Liver (tissue), 9 donors: ENCODE results near the gene KCTD4. TPM values are rescaled to one million over a fixed set of nuclear protein-coding genes. Genes with fewer than 3 reads are reported as not detected.

Source experiments
- DNase-seq: peaks from one replicate; pipeline ENCODE4 v3.0.0-alpha.2; 2017; ENCODE audit warnings: low spot score
- H3K27ac ChIP-seq, 2 donors: one replicate each; pipeline ENCODE4 v1.7.0; 2013; ENCODE audit warnings: inconsistent platforms in 2 of 2, low read length in 2 of 2, control low read depth in 1 of 2, low read depth in 1 of 2, mild to moderate bottlenecking in 1 of 2
- H3K27me3 ChIP-seq, 4 donors: one replicate each; pipeline versions ENCODE4 v1.6.1 to v1.7.0; 2013; ENCODE audit warnings: low read length in 3 of 4, inconsistent platforms in 1 of 4, mild to moderate bottlenecking in 1 of 4, moderate library complexity in 1 of 4; ENCODE audit not compliant: control insufficient read depth in 4 of 4, insufficient read depth in 4 of 4
- H3K36me3 ChIP-seq, 4 donors: one replicate each; pipeline versions ENCODE4 v1.6.1 to v1.7.0; 2013; ENCODE audit warnings: low read length in 3 of 4, mild to moderate bottlenecking in 3 of 4, low read depth in 1 of 4, moderate library complexity in 1 of 4; ENCODE audit not compliant: control insufficient read depth in 4 of 4, insufficient read depth in 3 of 4
- H3K4me1 ChIP-seq, 4 donors: one replicate each; pipeline versions ENCODE4 v1.6.1 to v1.7.0; 2013; ENCODE audit warnings: low read length in 3 of 4, mild to moderate bottlenecking in 3 of 4, moderate library complexity in 1 of 4; ENCODE audit not compliant: control insufficient read depth in 4 of 4, insufficient read depth in 4 of 4
- H3K4me3 ChIP-seq, 3 donors: one replicate each; pipeline versions ENCODE4 v1.6.1 to v1.7.0; 2013; ENCODE audit warnings: low read length in 3 of 3, control low read depth in 1 of 3, low read depth in 1 of 3, mild to moderate bottlenecking in 1 of 3
- H3K9ac ChIP-seq, 2 donors: one replicate each; pipeline ENCODE4 v1.7.0; 2013; ENCODE audit warnings: low read length in 2 of 2, mild to moderate bottlenecking in 2 of 2, moderate library complexity in 2 of 2, control low read depth in 1 of 2, low read depth in 1 of 2
- H3K9me3 ChIP-seq, 4 donors: one replicate each; pipeline versions ENCODE4 v1.6.1 to v1.7.0; 2013; ENCODE audit warnings: low read length in 3 of 4; ENCODE audit not compliant: control insufficient read depth in 4 of 4
- EGR1 ChIP-seq, 2 donors: IDR thresholded peaks; 2 replicates each; pipeline ENCODE4 v1.6.1; 2016 to 2018; ENCODE audit warnings: antibody characterized with exemption in 2 of 2, low read depth in 2 of 2
- FOXA1 ChIP-seq: IDR thresholded peaks from 2 replicates; pipeline ENCODE4 v1.6.1; 2016; ENCODE audit warnings: antibody characterized with exemption
- FOXA2 ChIP-seq: IDR thresholded peaks from 2 replicates; pipeline ENCODE4 v1.6.1; 2016; ENCODE audit warnings: antibody characterized with exemption
- GABPA ChIP-seq, 2 donors: IDR thresholded peaks in 1 of 2; conservative IDR thresholded peaks in 1 of 2; 2 replicates each; pipeline ENCODE4 v1.6.1; 2016; ENCODE audit warnings: antibody characterized with exemption in 2 of 2, mild to moderate bottlenecking in 1 of 2, moderate library complexity in 1 of 2
- HNF4A ChIP-seq, 2 donors: conservative IDR thresholded peaks; 2 replicates each; pipeline ENCODE4 v1.6.1; 2016; ENCODE audit warnings: antibody characterized with exemption in 2 of 2, mild to moderate bottlenecking in 2 of 2
- HNF4G ChIP-seq: IDR thresholded peaks from 2 replicates; pipeline ENCODE4 v1.6.1; 2016; ENCODE audit warnings: antibody characterized with exemption
- JUND ChIP-seq, 2 donors: IDR thresholded peaks; 2 replicates each; pipeline ENCODE4 v1.6.1; 2016; ENCODE audit warnings: antibody characterized with exemption in 2 of 2
- NR2F2 ChIP-seq: IDR thresholded peaks from 2 replicates; pipeline ENCODE4 v1.6.1; 2016; ENCODE audit warnings: antibody characterized with exemption
- RAD21 ChIP-seq, 2 donors: IDR thresholded peaks; 2 replicates each; pipeline ENCODE4 v1.6.1; 2016; ENCODE audit warnings: antibody characterized with exemption in 2 of 2, mild to moderate bottlenecking in 2 of 2
- RXRA ChIP-seq, 2 donors: IDR thresholded peaks; 2 replicates each; pipeline ENCODE4 v1.6.1; 2017 to 2018; ENCODE audit warnings: antibody characterized with exemption in 2 of 2, mild to moderate bottlenecking in 1 of 2
- SP1 ChIP-seq: IDR thresholded peaks from 2 replicates; pipeline ENCODE4 v1.6.1; 2018; ENCODE audit warnings: antibody characterized with exemption, mild to moderate bottlenecking
- TAF1 ChIP-seq: conservative IDR thresholded peaks from 2 replicates; pipeline ENCODE4 v1.6.1; 2016; ENCODE audit warnings: antibody characterized with exemption, mild to moderate bottlenecking
- YY1 ChIP-seq: IDR thresholded peaks from 2 replicates; pipeline ENCODE4 v1.6.1; 2016; ENCODE audit warnings: antibody characterized with exemption, mild to moderate bottlenecking
- WGBS: extraction: QIAGEN DNeasy Blood & Tissue Kit; methylation state at CpG from one replicate; pipeline ENCODE4 v1.1.7; 2013; 5-methylcytosine and 5-hydroxymethylcytosine counted together
- polyA plus RNA-seq, 2 donors: library from polyadenylated mRNA; stranded (reverse) in 1 of 2; unstranded in 1 of 2; fragments of 200-250 nt in 1 of 2; fragments of >200 nt in 1 of 2; fragmentation: Nextera tagmentation in 1 of 2; extraction: Ambion mirVana in 1 of 2; gene quantifications; one replicate each; pipeline versions ENCODE4 v1.2.1 to v1.2.3, GENCODE V29; 2013 to 2015
- total RNA-seq, 2 donors: library from RNA; depleted of rRNA; stranded (reverse); fragments of >200 nt; gene quantifications; one replicate each; pipeline ENCODE4 v1.2.3, GENCODE V29; 2014
- TF ChIP-seq, protein P1 (sequence below): IDR thresholded peaks from 2 replicates; pipeline ENCODE4 v1.6.1; 2016; ENCODE audit warnings: antibody characterized with exemption
- TF ChIP-seq, protein P2 (sequence below): IDR thresholded peaks from 2 replicates; pipeline ENCODE4 v1.6.1; 2016; ENCODE audit warnings: antibody characterized with exemption
- TF ChIP-seq, protein P3 (sequence below): IDR thresholded peaks from 2 replicates; pipeline ENCODE4 v1.6.1; 2016; ENCODE audit warnings: antibody characterized with exemption, mild to moderate bottlenecking
- TF ChIP-seq, protein P4 (sequence below): fragments of 150-350 bp; IDR thresholded peaks from 2 replicates; pipeline ENCODE4 v1.5.1; 2017; ENCODE audit warnings: improper control_type of control experiment, low read depth, low read length; ENCODE audit not compliant: missing input control
- TF ChIP-seq, protein P5 (sequence below): IDR thresholded peaks from 2 replicates; pipeline ENCODE4 v1.6.1; 2016; ENCODE audit warnings: antibody characterized with exemption
- donor health status: healthy.
- donor health status: healthy.
- donor health status: healthy.
- donor health status: healthy.
- donor health status: healthy.

Gene KCTD4
- total and polyA plus RNA-seq, 4 donors = 0.19 TPM; not detected in 3

DNA sequence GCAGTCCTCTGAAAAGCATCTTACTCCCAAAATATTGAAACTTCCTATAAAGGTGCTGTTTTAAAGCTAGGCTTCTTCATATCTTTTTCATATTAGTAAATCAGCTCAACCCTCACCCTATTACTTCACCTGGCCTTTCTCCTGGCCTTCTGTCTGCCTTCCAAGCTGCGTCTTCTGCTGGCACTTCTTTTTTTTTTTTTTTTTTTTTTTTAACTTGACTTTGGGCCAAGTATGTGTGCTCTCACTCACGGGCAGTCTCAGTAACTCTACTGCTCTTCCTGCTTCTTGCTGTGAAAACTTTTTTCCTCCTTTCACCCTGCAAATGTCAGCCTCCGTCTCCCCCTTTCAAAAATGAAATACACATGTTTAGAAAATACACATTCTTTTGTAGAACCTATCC is 41.2 kb upstream of the KCTD4 start:
- no peaks in the 10 kb centered on the region for H3K9me3 ChIP-seq
- TF ChIP-seq HNF4A (conservative IDR thresholded peaks at IDR 0.05) (peak; percentile 13 to 44), RXRA (IDR thresholded peaks at IDR 0.05) (peak in 1 of 2 donors; percentile 39), TAF1 (no peak), RAD21 (IDR thresholded peaks at IDR 0.05) (peak in 1 of 2 donors; percentile 14), JUND (IDR thresholded peaks at IDR 0.05) (peak in 1 of 2 donors; percentile 19)
- H3K27ac ChIP-seq = no peak overlapping the region
- WGBS = 15% methylated on average over 3 of the region's 3 CpGs
- H3K36me3 ChIP-seq = peaks cover 0 to 2% (median 0%) of the 10 kb centered on the region in 4 donors
- H3K9ac ChIP-seq = no peak overlapping the region
- H3K4me3 ChIP-seq = no peak overlapping the region
- no peaks in the 10 kb centered on the region for H3K27me3 ChIP-seq
- DNase-seq = no peak
- peaks cover 0 to 17% (median 10%) of the 10 kb centered on the region in 4 donors for H3K4me1 ChIP-seq

DNA sequence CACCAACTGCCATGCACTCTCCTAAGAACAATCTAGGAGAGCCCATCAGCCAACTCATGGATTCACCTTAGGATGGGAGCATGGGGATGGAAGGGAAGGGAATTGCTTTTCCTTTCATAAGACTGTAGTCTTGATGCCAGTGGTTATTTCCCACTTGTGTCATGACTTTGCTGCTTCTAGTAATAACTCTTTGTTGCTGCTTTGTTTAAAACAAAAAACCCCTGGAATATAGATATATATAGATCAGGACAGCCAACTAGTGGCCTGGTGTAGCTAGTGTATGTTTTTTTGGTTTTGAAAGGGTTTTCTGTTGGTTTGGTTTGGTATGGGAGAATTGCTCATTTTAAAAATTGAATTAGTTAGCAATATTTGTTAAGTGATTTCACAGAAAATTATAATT is 39.3 kb upstream of the KCTD4 start:
- Histone ChIP-seq H3K4me3 (no peak overlapping the region), H3K36me3 (no peaks in the 10 kb centered on the region), H3K27me3 (no peaks in the 10 kb centered on the region), H3K9ac (no peak overlapping the region), H3K27ac (no peak overlapping the region), H3K9me3 (no peaks in the 10 kb centered on the region), H3K4me1 (peaks cover 0 to 17% (median 10%) of the 10 kb centered on the region in 4 donors)
- no peak for DNase-seq
- TF ChIP-seq TAF1 = no peak
- TF ChIP-seq FOXA2 = no peak
- no peak for TF ChIP-seq EGR1 (IDR thresholded peaks at IDR 0.05; ENCODE audit: low read depth in 2 of 2)
- no peak for TF ChIP-seq RAD21 (IDR thresholded peaks at IDR 0.05)
- TF ChIP-seq, protein P1, sequence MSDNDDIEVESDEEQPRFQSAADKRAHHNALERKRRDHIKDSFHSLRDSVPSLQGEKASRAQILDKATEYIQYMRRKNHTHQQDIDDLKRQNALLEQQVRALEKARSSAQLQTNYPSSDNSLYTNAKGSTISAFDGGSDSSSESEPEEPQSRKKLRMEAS = no peak
- TF ChIP-seq JUND (IDR thresholded peaks at IDR 0.05) = no peak
- TF ChIP-seq RXRA (IDR thresholded peaks at IDR 0.05) = no peak
- TF ChIP-seq, protein P2, sequence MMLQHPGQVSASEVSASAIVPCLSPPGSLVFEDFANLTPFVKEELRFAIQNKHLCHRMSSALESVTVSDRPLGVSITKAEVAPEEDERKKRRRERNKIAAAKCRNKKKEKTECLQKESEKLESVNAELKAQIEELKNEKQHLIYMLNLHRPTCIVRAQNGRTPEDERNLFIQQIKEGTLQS = no peak

DNA sequence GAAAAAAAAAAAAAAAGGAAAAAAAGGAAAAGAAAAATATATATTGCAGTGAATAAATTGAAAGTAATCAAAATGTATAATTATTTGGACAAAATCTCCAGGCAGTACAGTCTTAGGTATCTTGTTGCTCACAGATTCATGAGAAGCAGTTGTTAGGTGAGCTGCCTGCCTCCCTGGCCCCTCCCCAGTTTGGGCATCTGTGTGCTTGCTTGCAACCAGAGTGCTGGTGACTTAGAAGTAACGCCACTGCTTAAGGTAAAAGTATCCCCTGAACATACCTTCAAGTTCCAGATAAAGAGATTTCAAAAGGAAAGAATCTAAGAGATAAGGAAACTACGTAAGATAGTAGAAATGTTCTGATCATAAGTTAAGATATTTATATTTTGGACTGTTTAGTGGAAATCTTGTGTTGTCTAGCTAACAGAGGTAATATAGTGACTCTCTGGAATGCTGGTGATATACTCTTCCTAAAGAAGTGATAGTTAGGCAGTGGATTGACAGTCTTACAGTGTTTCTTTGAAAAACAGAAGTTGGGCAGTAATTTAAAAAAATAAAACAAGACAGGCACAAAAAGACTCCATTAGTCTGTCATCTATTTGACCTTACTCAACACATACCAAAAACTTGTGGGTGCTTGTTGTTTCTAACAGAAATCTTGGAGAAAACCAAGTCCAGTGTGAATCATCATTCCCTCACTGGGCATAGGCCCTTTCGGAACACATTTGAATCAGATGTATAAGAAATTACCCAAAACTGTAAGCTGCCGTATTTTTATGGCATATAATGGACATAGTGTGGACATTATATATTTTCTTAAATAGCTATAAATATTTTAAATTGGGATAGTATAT is 38.3 kb upstream of the KCTD4 start:
- DNase-seq = no peak
- TF ChIP-seq NR2F2 (no peak), RXRA (IDR thresholded peaks at IDR 0.05) (no peak), JUND (IDR thresholded peaks at IDR 0.05) (no peak), SP1 (no peak), HNF4G (no peak), FOXA1 (no peak), EGR1 (IDR thresholded peaks at IDR 0.05; ENCODE audit: low read depth in 2 of 2) (no peak), RAD21 (IDR thresholded peaks at IDR 0.05) (no peak), GABPA (IDR thresholded peaks at IDR 0.05 in 1 of 2, conservative IDR thresholded peaks at IDR 0.05 in 1 of 2) (no peak), YY1 (no peak), HNF4A (conservative IDR thresholded peaks at IDR 0.05) (no peak), TAF1 (no peak), FOXA2 (no peak)
- TF ChIP-seq, protein P3, sequence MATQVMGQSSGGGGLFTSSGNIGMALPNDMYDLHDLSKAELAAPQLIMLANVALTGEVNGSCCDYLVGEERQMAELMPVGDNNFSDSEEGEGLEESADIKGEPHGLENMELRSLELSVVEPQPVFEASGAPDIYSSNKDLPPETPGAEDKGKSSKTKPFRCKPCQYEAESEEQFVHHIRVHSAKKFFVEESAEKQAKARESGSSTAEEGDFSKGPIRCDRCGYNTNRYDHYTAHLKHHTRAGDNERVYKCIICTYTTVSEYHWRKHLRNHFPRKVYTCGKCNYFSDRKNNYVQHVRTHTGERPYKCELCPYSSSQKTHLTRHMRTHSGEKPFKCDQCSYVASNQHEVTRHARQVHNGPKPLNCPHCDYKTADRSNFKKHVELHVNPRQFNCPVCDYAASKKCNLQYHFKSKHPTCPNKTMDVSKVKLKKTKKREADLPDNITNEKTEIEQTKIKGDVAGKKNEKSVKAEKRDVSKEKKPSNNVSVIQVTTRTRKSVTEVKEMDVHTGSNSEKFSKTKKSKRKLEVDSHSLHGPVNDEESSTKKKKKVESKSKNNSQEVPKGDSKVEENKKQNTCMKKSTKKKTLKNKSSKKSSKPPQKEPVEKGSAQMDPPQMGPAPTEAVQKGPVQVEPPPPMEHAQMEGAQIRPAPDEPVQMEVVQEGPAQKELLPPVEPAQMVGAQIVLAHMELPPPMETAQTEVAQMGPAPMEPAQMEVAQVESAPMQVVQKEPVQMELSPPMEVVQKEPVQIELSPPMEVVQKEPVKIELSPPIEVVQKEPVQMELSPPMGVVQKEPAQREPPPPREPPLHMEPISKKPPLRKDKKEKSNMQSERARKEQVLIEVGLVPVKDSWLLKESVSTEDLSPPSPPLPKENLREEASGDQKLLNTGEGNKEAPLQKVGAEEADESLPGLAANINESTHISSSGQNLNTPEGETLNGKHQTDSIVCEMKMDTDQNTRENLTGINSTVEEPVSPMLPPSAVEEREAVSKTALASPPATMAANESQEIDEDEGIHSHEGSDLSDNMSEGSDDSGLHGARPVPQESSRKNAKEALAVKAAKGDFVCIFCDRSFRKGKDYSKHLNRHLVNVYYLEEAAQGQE = no peak
- TF ChIP-seq, protein P4, sequence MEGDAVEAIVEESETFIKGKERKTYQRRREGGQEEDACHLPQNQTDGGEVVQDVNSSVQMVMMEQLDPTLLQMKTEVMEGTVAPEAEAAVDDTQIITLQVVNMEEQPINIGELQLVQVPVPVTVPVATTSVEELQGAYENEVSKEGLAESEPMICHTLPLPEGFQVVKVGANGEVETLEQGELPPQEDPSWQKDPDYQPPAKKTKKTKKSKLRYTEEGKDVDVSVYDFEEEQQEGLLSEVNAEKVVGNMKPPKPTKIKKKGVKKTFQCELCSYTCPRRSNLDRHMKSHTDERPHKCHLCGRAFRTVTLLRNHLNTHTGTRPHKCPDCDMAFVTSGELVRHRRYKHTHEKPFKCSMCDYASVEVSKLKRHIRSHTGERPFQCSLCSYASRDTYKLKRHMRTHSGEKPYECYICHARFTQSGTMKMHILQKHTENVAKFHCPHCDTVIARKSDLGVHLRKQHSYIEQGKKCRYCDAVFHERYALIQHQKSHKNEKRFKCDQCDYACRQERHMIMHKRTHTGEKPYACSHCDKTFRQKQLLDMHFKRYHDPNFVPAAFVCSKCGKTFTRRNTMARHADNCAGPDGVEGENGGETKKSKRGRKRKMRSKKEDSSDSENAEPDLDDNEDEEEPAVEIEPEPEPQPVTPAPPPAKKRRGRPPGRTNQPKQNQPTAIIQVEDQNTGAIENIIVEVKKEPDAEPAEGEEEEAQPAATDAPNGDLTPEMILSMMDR = no peak
- TF ChIP-seq, protein P5, sequence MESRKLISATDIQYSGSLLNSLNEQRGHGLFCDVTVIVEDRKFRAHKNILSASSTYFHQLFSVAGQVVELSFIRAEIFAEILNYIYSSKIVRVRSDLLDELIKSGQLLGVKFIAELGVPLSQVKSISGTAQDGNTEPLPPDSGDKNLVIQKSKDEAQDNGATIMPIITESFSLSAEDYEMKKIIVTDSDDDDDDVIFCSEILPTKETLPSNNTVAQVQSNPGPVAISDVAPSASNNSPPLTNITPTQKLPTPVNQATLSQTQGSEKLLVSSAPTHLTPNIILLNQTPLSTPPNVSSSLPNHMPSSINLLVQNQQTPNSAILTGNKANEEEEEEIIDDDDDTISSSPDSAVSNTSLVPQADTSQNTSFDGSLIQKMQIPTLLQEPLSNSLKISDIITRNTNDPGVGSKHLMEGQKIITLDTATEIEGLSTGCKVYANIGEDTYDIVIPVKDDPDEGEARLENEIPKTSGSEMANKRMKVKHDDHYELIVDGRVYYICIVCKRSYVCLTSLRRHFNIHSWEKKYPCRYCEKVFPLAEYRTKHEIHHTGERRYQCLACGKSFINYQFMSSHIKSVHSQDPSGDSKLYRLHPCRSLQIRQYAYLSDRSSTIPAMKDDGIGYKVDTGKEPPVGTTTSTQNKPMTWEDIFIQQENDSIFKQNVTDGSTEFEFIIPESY = no peak
- TF ChIP-seq, protein P2 = no peak
- 96% methylated on average over 4 of the region's 4 CpGs for WGBS

More for the DNA sequence above, 38.3 kb upstream of the KCTD4 start:
- Histone ChIP-seq H3K27ac (no peak overlapping the region), H3K4me1 (peaks cover 0 to 17% (median 10%) of the 10 kb centered on the region in 4 donors), H3K4me3 (no peak overlapping the region), H3K27me3 (no peaks in the 10 kb centered on the region), H3K36me3 (no peaks in the 10 kb centered on the region), H3K9me3 (no peaks in the 10 kb centered on the region), H3K9ac (no peak overlapping the region)
